HUES48 (cell line): ENCODE data around the gene LSM2.

Source experiments
- H3K27ac ChIP-seq: one replicate; pipeline ENCODE4 v1.7.0; 2013; ENCODE audit warnings: low read depth, low read length, inconsistent platforms
- H3K27me3 ChIP-seq: 2 replicates; pipeline ENCODE4 v1.6.1; 2013; ENCODE audit warnings: mild to moderate bottlenecking, low read length; ENCODE audit not compliant: control insufficient read depth, insufficient read depth
- H3K36me3 ChIP-seq: 2 replicates; pipeline ENCODE4 v1.6.1; 2013; ENCODE audit warnings: low read length; ENCODE audit not compliant: control insufficient read depth, insufficient read depth
- H3K4me1 ChIP-seq: 2 replicates; pipeline ENCODE4 v1.6.1; 2013; ENCODE audit warnings: mild to moderate bottlenecking, low read length; ENCODE audit not compliant: control insufficient read depth, insufficient read depth
- H3K4me3 ChIP-seq: 2 replicates; pipeline ENCODE4 v1.5.1; 2013; ENCODE audit warnings: mild to moderate bottlenecking, low read depth, low read length
- H3K9ac ChIP-seq: 2 replicates; pipeline ENCODE4 v1.6.1; 2013; ENCODE audit warnings: mild to moderate bottlenecking, low read depth, low read length, moderate library complexity
- H3K9me3 ChIP-seq: 2 replicates; pipeline ENCODE4 v1.6.1; 2013; ENCODE audit warnings: low read length; ENCODE audit not compliant: control insufficient read depth, insufficient read depth

LSM2 gene

GRCh38 chr6:31781244-31782125, 25.3 kb downstream of the LSM2 start:
- H3K4me1 ChIP-seq: peaks cover 6% of the 10 kb centered on the region; the same call in 1 of the 2 replicates
- no peak overlapping the region for H3K4me3 ChIP-seq
- no peak overlapping the region for H3K9ac ChIP-seq
- H3K27ac ChIP-seq: no peak overlapping the region
- H3K27me3 ChIP-seq: no peaks in the 10 kb centered on the region
- H3K9me3 ChIP-seq: no peaks in the 10 kb centered on the region
- H3K36me3 ChIP-seq: peaks cover 87% of the 10 kb centered on the region

GRCh38 chr6:31780507-31781243, 26.1 kb downstream of the LSM2 start:
- no peak overlapping the region for H3K4me3 ChIP-seq
- no peaks in the 10 kb centered on the region for H3K27me3 ChIP-seq
- H3K9me3 ChIP-seq: no peaks in the 10 kb centered on the region
- peaks cover 6% of the 10 kb centered on the region; the same call in 1 of the 2 replicates for H3K4me1 ChIP-seq
- no peak overlapping the region for H3K27ac ChIP-seq
- H3K36me3 ChIP-seq: peaks cover 81% of the 10 kb centered on the region
- H3K9ac ChIP-seq: no peak overlapping the region

- H3K36me3 ChIP-seq: peaks cover 73% of the 10 kb centered on the region
- no peaks in the 10 kb centered on the region for H3K9me3 ChIP-seq
- no peaks in the 10 kb centered on the region for H3K27me3 ChIP-seq
- no peak overlapping the region for H3K27ac ChIP-seq
- peaks cover 6% of the 10 kb centered on the region; the same call in 1 of the 2 replicates for H3K4me1 ChIP-seq
- no peak overlapping the region for H3K4me3 ChIP-seq
- H3K9ac ChIP-seq: no peak overlapping the region
Measured at GRCh38 chr6:31779908-31780307, 26.9 kb downstream of the LSM2 start.

GRCh38 chr6:31778999-31779885, 27.5 kb downstream of the LSM2 start:
- H3K27ac ChIP-seq: no peak overlapping the region
- H3K36me3 ChIP-seq: peaks cover 66% of the 10 kb centered on the region
- H3K9me3 ChIP-seq: no peaks in the 10 kb centered on the region
- no peak overlapping the region for H3K4me3 ChIP-seq
- peaks cover 6% of the 10 kb centered on the region; the same call in 1 of the 2 replicates for H3K4me1 ChIP-seq
- H3K27me3 ChIP-seq: no peaks in the 10 kb centered on the region
- no peak overlapping the region for H3K9ac ChIP-seq

GRCh38 chr6:31778193-31778592, 28.6 kb downstream of the LSM2 start:
- Histone ChIP-seq H3K9ac (no peak overlapping the region), H3K4me3 (no peak overlapping the region), H3K36me3 (peaks cover 56% of the 10 kb centered on the region), H3K4me1 (peaks cover 6% of the 10 kb centered on the region; the same call in 1 of the 2 replicates), H3K9me3 (no peaks in the 10 kb centered on the region), H3K27ac (no peak overlapping the region), H3K27me3 (no peaks in the 10 kb centered on the region)

GRCh38 chr6:31777667-31778050, 29.1 kb downstream of the LSM2 start:
- H3K36me3 ChIP-seq: peaks cover 51% of the 10 kb centered on the region
- no peaks in the 10 kb centered on the region for H3K9me3 ChIP-seq
- H3K4me1 ChIP-seq: peaks cover 6% of the 10 kb centered on the region; the same call in 1 of the 2 replicates
- H3K27ac ChIP-seq: peak overlapping the region; percentile 27
- H3K27me3 ChIP-seq: no peaks in the 10 kb centered on the region
- H3K9ac ChIP-seq: no peak overlapping the region
- no peak overlapping the region for H3K4me3 ChIP-seq

GRCh38 chr6:31776989-31777666, 29.6 kb downstream of the LSM2 start, which contains the start of gene VWA7:
Gene VWA7, minus strand, starts transcription at chr6:31777328. Its CDS starts 549 bp downstream, at chr6:31776779.
- Histone ChIP-seq H3K4me1 (peaks cover 6% of the 10 kb centered on the region; the same call in 1 of the 2 replicates), H3K27ac (peak within 1 kb of the TSS; percentile 27), H3K4me3 (no peak within 1 kb of the TSS), H3K27me3 (no peaks in the 10 kb centered on the region), H3K36me3 (peaks cover 46% of the 10 kb centered on the region), H3K9me3 (no peaks in the 10 kb centered on the region), H3K9ac (no peak within 1 kb of the TSS; the same call in 1 of the 2 replicates)

GRCh38 chr6:31776485-31776988, 30.2 kb downstream of the LSM2 start:
- H3K27ac ChIP-seq: peak overlapping the region; percentile 27
- no peaks in the 10 kb centered on the region for H3K9me3 ChIP-seq
- H3K9ac ChIP-seq: no peak overlapping the region; the same call in 1 of the 2 replicates
- H3K36me3 ChIP-seq: peaks cover 40% of the 10 kb centered on the region
- peaks cover 6% of the 10 kb centered on the region; the same call in 1 of the 2 replicates for H3K4me1 ChIP-seq
- H3K4me3 ChIP-seq: no peak overlapping the region
- no peaks in the 10 kb centered on the region for H3K27me3 ChIP-seq

- Histone ChIP-seq H3K9me3 (no peaks in the 10 kb centered on the region), H3K27ac (no peak overlapping the region), H3K4me1 (peaks cover 6% of the 10 kb centered on the region; the same call in 1 of the 2 replicates), H3K9ac (no peak overlapping the region), H3K4me3 (no peak overlapping the region), H3K27me3 (no peaks in the 10 kb centered on the region), H3K36me3 (peaks cover 33% of the 10 kb centered on the region)
Measured at GRCh38 chr6:31775633-31776484, 30.9 kb downstream of the LSM2 start.
